ENCODE data around the gene PSD4. TPM values are rescaled to one million over a fixed set of nuclear protein-coding genes. Genes with fewer than 3 reads are reported as not detected.

The PSD4 gene
- total and polyA plus RNA-seq, 10 of the 15 experiments (the other 5 are each of a cell fraction or from before 2014, with no cell fraction given), result 0.68 to 114 (median 35.1) TPM

- DNase-seq (ENCODE audit: low read depth, low spot score), result no peak
- Histone ChIP-seq H3K9me3 (replicated peaks; ENCODE audit: control insufficient read depth, insufficient read depth, low read length) (no peaks in the 10 kb centered on the region), H3K27ac (ENCODE audit: control insufficient read depth, insufficient read depth) (no peak overlapping the region), H3K36me3 (ENCODE audit: control insufficient read depth in 2 of 2, insufficient read depth in 2 of 2, low read length in 1 of 2) (0 out of 4 replicates have a peak, but pooled peaks cover 0 to 2% of the 10 kb centered on the region in 2 experiments), H3K4me3 (no peak overlapping the region), H3K4me2 (ENCODE audit: control insufficient read depth, insufficient read depth) (no peak overlapping the region), H3K9ac (ENCODE audit: control insufficient read depth, insufficient read depth, low read length) (no peak overlapping the region), H3K79me2 (ENCODE audit: control insufficient read depth, insufficient read depth, low read length) (no peaks in the 10 kb centered on the region), H3K4me1 (ENCODE audit: control insufficient read depth, insufficient read depth, low read length) (no peaks in the 10 kb centered on the region), H3K27me3 (replicated peaks in 1 of 2; ENCODE audit: control insufficient read depth in 2 of 2, insufficient read depth in 2 of 2, low read length in 1 of 2) (no peaks in the 10 kb centered on the region), H4K20me1 (ENCODE audit: control insufficient read depth, insufficient read depth) (no peaks in the 10 kb centered on the region; the same call in 1 of the 2 replicates), H2AFZ (ENCODE audit: control insufficient read depth, low read depth, low read length) (no peak overlapping the region)
- 60% methylated on average over 6 of the region's 6 CpGs for WGBS (ENCODE audit: insufficient coverage, insufficient replicate concordance, low lambda C conversion rate, missing lambda C conversion rate)
- ChIA-PET RAD21 (ENCODE audit: unreplicated experiment) (no interaction called here), CTCF (no interaction called here), SMC1A (ENCODE audit: uncharacterized antibody, unreplicated experiment) (no interaction called here), POLR2A (no interaction called here)
- in situ Hi-C loops (cut with MboI), result no loop called here
- ATAC-seq, result no peak
- TF ChIP-seq IRF3 (IDR thresholded peaks at IDR 0.05), result no peak
- TF ChIP-seq BCLAF1 (IDR thresholded peaks at IDR 0.05), result no peak
- no peak for TF ChIP-seq NFYA (IDR thresholded peaks at IDR 0.05; ENCODE audit: borderline replicate concordance, low read depth, low read length)
- no peak for TF ChIP-seq MLLT1 (IDR thresholded peaks at IDR 0.05)
- TF ChIP-seq ATF2 (IDR thresholded peaks at IDR 0.05; ENCODE audit: low read length), result no peak
- TF ChIP-seq ZNF622 (IDR thresholded peaks at IDR 0.05), result no peak
- no peak for TF ChIP-seq POLR2AphosphoS5 (IDR thresholded peaks at IDR 0.05; ENCODE audit: low read length)
- no peak for TF ChIP-seq STAT3 (IDR thresholded peaks at IDR 0.05; ENCODE audit: low read depth, low read length)
- TF ChIP-seq CHD1 (IDR thresholded peaks at IDR 0.05; ENCODE audit: low read depth, low read length), result no peak
- TF ChIP-seq GABPA (IDR thresholded peaks at IDR 0.05; ENCODE audit: low read depth), result no peak
- no peak for TF ChIP-seq TCF3 (IDR thresholded peaks at IDR 0.05; ENCODE audit: borderline replicate concordance, insufficient read depth, low read depth, low read length)
- intact Hi-C loops (cut with micrococcal nuclease; ENCODE audit: unreplicated experiment), result no loop called here
- FAIRE-seq, result no peak
- BruUV-seq (replicated peaks), result no TSS peak
Observed at GRCh38 chr2:113258471-113259147, 84.8 kb downstream of the PSD4 start.

Measured in GM12878 (cell line).